Upper lobe of left lung (tissue), 6 donors: ENCODE measurements around the gene CREB1. TPM values are rescaled to one million over a fixed set of nuclear protein-coding genes. Genes with fewer than 3 reads are reported as not detected.
A peak's percentile ranks its signal among the peaks of the same experiment; 100 is the strongest.

Experiments
- ATAC-seq, 2 donors: fragments of 200-7000 bp; cut with Tn5 transposase; one replicate each; pipeline ENCODE4 v1.9.1; 2022; ENCODE audit warnings: mild to moderate bottlenecking in 2 of 2, moderate library complexity in 2 of 2; ENCODE audit not compliant: low FRiP score in 2 of 2
- DNase-seq, 2 donors: peaks; one replicate each; pipeline ENCODE4 v3.0.0-alpha.2; 2019 to 2020
- H3K27ac ChIP-seq, 4 donors: fragments of 200-600 bp; sonication (generic); one replicate each; pipeline ENCODE4 v1.5.1; 2016 to 2019
- H3K27me3 ChIP-seq, 4 donors: fragments of 200-600 bp; sonication (generic); one replicate each; pipeline ENCODE4 v1.5.1; 2017 to 2019
- H3K36me3 ChIP-seq, 4 donors: fragments of 200-600 bp; sonication (generic); one replicate each; pipeline ENCODE4 v1.5.1; 2016 to 2019
- H3K4me1 ChIP-seq, 4 donors: fragments of 200-600 bp; sonication (generic); one replicate each; pipeline ENCODE4 v1.5.1; 2018 to 2019
- H3K4me3 ChIP-seq, 4 donors: fragments of 200-600 bp; sonication (generic); one replicate each; pipeline ENCODE4 v1.5.1; 2017 to 2019; ENCODE audit warnings: mild to moderate bottlenecking in 2 of 4, moderate library complexity in 1 of 4
- H3K9me3 ChIP-seq, 4 donors: fragments of 200-600 bp; sonication (generic); one replicate each; pipeline ENCODE4 v1.5.1; 2018 to 2019
- EP300 ChIP-seq, 4 donors: sonication (generic); formaldehyde crosslinking; IDR thresholded peaks; one replicate each; pipeline ENCODE4 v1.5.1; 2017; ENCODE audit warnings: antibody characterized with exemption in 4 of 4, control low read depth in 2 of 4
- POLR2A ChIP-seq, 4 donors: fragments of 450-650 bp; IDR thresholded peaks; one replicate each; pipeline ENCODE4 v1.5.1; 2016 to 2017; ENCODE audit warnings: antibody characterized with exemption in 4 of 4, mild to moderate bottlenecking in 2 of 4
- POLR2AphosphoS5 ChIP-seq, 2 donors: sonication (generic); formaldehyde crosslinking; IDR thresholded peaks; one replicate each; pipeline ENCODE4 v1.5.1; 2017; ENCODE audit warnings: antibody characterized with exemption in 2 of 2
- WGBS, 2 donors: methylation state at CpG; one replicate each; pipeline ENCODE4 v1.1.5; 2017 to 2018; 5-methylcytosine and 5-hydroxymethylcytosine counted together
- total RNA-seq, 6 donors: library from RNA; depleted of rRNA in 4 of 6; stranded (reverse); fragments of >200 nt in 4 of 6; gene quantifications; one replicate each; pipeline versions ENCODE4 v1.1.0 to v1.2.1, GENCODE V29; 2016 to 2021
- TF ChIP-seq, protein P1 (sequence below), 6 experiments: fragments of 450-650 bp in 4 of 6; fragments of 200-600 bp in 2 of 6; sonication (generic) in 2 of 6; IDR thresholded peaks; one replicate each; pipeline ENCODE4 v1.5.1; 2016 to 2019; ENCODE audit warnings: antibody characterized with exemption in 6 of 6
- donor health status: DM: no; HTN: no; CAD: no; lungs with moderate emphysema.
- donor health status: DM: no; HTN: yes; CAD: no; lungs with severe emphysema.

Gene CREB1
- 10 to 100 TPM; 15.7 to 75.5 (median 41.8) TPM for total RNA-seq

DNA sequence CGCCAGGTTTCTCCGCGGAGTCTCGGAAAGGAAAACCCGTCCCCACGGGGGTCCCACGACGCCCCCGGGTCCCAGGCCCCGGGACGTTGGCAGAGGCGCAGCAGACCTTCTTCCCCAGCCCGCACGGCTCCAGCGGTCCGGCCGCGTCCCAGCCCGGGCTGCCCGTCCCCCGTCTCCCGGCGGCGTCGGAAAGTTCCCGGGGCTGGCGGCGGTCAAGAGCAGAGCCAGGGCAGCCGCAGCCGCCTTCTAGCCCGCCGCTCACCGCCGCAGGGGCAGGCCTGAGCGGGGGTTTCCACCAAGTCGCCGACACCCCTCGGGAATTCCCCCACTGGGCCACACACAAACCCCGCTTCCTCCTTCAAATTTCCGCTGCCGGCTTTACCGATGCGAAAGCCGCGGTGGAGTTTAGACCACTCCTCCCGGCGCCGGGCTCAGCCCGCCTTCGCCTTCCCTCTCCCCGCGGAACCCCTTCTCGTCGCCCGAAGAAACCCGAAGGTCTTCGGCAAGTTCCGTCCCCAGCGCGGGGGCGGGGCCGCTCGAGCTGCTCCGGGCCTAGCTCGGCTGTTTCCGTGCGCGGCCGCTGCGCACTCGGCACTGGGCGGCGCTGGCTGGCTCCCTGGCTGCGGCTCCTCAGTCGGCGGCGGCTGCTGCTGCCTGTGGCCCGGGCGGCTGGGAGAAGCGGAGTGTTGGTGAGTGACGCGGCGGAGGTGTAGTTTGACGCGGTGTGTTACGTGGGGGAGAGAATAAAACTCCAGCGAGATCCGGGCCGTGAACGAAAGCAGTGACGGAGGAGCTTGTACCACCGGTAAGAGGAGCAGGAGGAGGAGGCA, at the start of gene CREB1:
TSS of gene CREB1 (plus strand) at position 633 of the 830 bp plus-strand sequence. CDS start 25,674 bp downstream, outside the sequence.
- ATAC-seq, result peak; percentile 97 to 99
- no peaks in the 10 kb centered on the region for H3K27me3 ChIP-seq
- WGBS, 2 donors, result 0% methylated on average over 33 to 70 of the region's 92 CpGs
- TF ChIP-seq POLR2A (IDR thresholded peaks at IDR 0.05) (peak in 3 of 4 donors; percentile 69 to 99 (median 84)), POLR2AphosphoS5 (IDR thresholded peaks at IDR 0.05) (peak; percentile 88 to 95), EP300 (IDR thresholded peaks at IDR 0.05) (peak in 1 of 4 donors; percentile 39)
- TF ChIP-seq, protein P1, sequence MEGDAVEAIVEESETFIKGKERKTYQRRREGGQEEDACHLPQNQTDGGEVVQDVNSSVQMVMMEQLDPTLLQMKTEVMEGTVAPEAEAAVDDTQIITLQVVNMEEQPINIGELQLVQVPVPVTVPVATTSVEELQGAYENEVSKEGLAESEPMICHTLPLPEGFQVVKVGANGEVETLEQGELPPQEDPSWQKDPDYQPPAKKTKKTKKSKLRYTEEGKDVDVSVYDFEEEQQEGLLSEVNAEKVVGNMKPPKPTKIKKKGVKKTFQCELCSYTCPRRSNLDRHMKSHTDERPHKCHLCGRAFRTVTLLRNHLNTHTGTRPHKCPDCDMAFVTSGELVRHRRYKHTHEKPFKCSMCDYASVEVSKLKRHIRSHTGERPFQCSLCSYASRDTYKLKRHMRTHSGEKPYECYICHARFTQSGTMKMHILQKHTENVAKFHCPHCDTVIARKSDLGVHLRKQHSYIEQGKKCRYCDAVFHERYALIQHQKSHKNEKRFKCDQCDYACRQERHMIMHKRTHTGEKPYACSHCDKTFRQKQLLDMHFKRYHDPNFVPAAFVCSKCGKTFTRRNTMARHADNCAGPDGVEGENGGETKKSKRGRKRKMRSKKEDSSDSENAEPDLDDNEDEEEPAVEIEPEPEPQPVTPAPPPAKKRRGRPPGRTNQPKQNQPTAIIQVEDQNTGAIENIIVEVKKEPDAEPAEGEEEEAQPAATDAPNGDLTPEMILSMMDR (IDR thresholded peaks at IDR 0.05), result peak in 3 of 6 experiments; percentile 24 to 37 (median 31)
- peak within 1 kb of the TSS; percentile 76 to 84 (median 78) for H3K4me3 ChIP-seq
- DNase-seq, result peak; percentile 99 to 100
- peak within 1 kb of the TSS; percentile 99 to 100 (median 99) for H3K27ac ChIP-seq
- H3K36me3 ChIP-seq, result no peaks in the 10 kb centered on the region
- H3K4me1 ChIP-seq, result peaks cover 31 to 48% (median 37%) of the 10 kb centered on the region in 4 donors
- no peaks in the 10 kb centered on the region for H3K9me3 ChIP-seq

DNA sequence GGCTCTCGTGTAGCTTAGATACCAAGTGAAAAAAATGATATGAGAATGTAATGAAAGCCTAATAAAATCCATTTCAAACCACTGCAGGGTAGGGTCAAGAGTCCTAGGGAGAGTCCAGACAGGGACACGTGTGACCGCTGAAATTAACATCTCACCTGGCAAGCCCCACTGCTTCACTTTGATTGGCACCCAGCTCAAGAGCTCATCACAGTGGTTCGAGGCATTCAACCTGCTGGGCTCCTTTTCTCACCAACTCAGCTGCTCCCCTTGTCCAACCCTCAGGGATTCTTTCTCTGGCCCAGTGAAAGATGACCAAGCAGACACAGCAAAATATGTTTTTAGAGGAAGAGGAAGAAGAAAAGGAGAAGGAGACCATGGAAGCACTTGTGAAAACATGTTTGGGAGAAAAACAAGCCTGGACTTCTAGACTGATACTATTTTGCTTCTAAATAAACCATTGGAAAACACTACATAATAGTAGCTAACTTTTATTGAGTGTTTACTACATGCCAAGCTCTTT, 49.2 kb upstream of the CREB1 start:
- Histone ChIP-seq H3K4me3 (no peak overlapping the region), H3K27ac (peak overlapping the region in 1 of 4 donors; percentile 27), H3K4me1 (peaks cover 0 to 14% (median 2%) of the 10 kb centered on the region in 4 donors), H3K27me3 (no peaks in the 10 kb centered on the region), H3K36me3 (no peaks in the 10 kb centered on the region), H3K9me3 (no peaks in the 10 kb centered on the region)
- WGBS, 2 donors, result 54 to 66% methylated on average over 4 of the region's 4 CpGs
- DNase-seq (no peak), ATAC-seq (peak in 1 of 2 donors; percentile 55)
- TF ChIP-seq POLR2A (IDR thresholded peaks at IDR 0.05) (no peak), POLR2AphosphoS5 (IDR thresholded peaks at IDR 0.05) (no peak), EP300 (IDR thresholded peaks at IDR 0.05) (no peak)
- TF ChIP-seq, protein P1 (IDR thresholded peaks at IDR 0.05), result no peak

- WGBS, 2 donors, result 60 to 76% methylated on average over 3 of the region's 3 CpGs
These were observed 47.8 kb upstream of the CREB1 start for GRCh38 chr2:207481924-207482323.

DNA sequence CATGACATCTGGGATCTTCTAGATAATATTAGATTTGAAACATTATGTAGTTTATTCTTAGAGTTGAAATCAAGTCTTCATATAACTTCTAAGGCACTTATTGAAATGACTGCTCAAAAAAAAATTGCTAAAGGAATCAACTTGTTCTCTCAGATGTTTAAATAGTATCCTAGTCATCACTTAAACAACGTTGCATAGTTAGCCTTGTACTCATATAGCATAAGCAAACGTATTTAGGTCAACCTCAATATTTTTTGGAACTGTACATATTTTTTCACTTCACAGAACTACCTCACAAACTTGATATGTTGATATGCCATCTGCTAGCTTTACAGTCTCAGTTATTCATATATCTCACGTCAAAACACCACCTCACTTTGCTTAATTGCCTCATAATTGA, 47.1 kb upstream of the CREB1 start:
- Histone ChIP-seq H3K9me3 (no peaks in the 10 kb centered on the region), H3K4me3 (no peak overlapping the region), H3K36me3 (no peaks in the 10 kb centered on the region), H3K4me1 (peaks cover 0 to 14% (median 2%) of the 10 kb centered on the region in 4 donors), H3K27ac (no peak overlapping the region), H3K27me3 (no peaks in the 10 kb centered on the region)
- 55 to 76% methylated on average over 3 of the region's 3 CpGs for WGBS, 2 donors
- TF ChIP-seq POLR2AphosphoS5 (IDR thresholded peaks at IDR 0.05), result no peak
- no peak for TF ChIP-seq POLR2A (IDR thresholded peaks at IDR 0.05)
- TF ChIP-seq EP300 (IDR thresholded peaks at IDR 0.05), result no peak
- ATAC-seq, result no peak
- DNase-seq, result no peak

More at GRCh38 chr2:207481924-207482323, 47.8 kb upstream of the CREB1 start:
- no peak for DNase-seq
- peaks cover 0 to 14% (median 2%) of the 10 kb centered on the region in 4 donors for H3K4me1 ChIP-seq
- H3K4me3 ChIP-seq, result no peak overlapping the region
- H3K27me3 ChIP-seq, result no peaks in the 10 kb centered on the region
- no peak for ATAC-seq
- no peak overlapping the region for H3K27ac ChIP-seq
- no peak for TF ChIP-seq POLR2AphosphoS5 (IDR thresholded peaks at IDR 0.05)
- TF ChIP-seq EP300 (IDR thresholded peaks at IDR 0.05), result no peak
- TF ChIP-seq, protein P1 (IDR thresholded peaks at IDR 0.05), result no peak
- no peak for TF ChIP-seq POLR2A (IDR thresholded peaks at IDR 0.05)
- H3K9me3 ChIP-seq, result no peaks in the 10 kb centered on the region
- H3K36me3 ChIP-seq, result no peaks in the 10 kb centered on the region

- Histone ChIP-seq H3K4me3 (no peak overlapping the region), H3K27me3 (no peaks in the 10 kb centered on the region), H3K9me3 (no peaks in the 10 kb centered on the region), H3K36me3 (no peaks in the 10 kb centered on the region), H3K27ac (no peak overlapping the region), H3K4me1 (peaks cover 0 to 14% (median 2%) of the 10 kb centered on the region in 4 donors)
- ATAC-seq (no peak), DNase-seq (no peak)
- TF ChIP-seq EP300 (IDR thresholded peaks at IDR 0.05) (no peak), POLR2A (IDR thresholded peaks at IDR 0.05) (no peak)
These were observed 46.7 kb upstream of the CREB1 start for GRCh38 chr2:207483066-207483465.
